ENCODE results near the gene ROBO3. TPM values are rescaled to one million over a fixed set of nuclear protein-coding genes. Genes with fewer than 3 reads are reported as not detected.

The ROBO3 gene
- polyA plus RNA-seq, 12 donors, result 18.3 to 42.5 (median 27.0) TPM; not detected in 1

DNA sequence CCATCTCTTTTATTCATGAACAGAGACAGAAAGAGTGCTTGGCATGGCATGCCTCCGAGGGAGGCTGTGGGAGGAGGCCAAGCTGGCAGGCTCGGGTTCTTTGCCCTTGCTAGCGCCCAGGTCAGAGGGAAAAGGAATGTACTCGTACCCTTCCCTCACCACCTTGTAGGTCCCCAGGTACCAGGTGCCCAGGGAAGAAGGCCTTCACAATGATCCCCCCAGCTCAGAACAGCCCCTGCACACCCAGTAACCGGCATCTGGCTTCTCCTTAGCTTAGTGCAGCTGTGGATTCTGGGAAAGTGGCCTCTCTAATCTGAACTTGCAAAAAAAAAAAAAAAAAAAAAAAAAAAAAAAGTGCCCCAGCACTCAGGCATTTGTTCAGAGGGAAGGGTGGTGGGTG is 55.1 kb downstream of the ROBO3 start:
- no peak for DNase-seq

DNA sequence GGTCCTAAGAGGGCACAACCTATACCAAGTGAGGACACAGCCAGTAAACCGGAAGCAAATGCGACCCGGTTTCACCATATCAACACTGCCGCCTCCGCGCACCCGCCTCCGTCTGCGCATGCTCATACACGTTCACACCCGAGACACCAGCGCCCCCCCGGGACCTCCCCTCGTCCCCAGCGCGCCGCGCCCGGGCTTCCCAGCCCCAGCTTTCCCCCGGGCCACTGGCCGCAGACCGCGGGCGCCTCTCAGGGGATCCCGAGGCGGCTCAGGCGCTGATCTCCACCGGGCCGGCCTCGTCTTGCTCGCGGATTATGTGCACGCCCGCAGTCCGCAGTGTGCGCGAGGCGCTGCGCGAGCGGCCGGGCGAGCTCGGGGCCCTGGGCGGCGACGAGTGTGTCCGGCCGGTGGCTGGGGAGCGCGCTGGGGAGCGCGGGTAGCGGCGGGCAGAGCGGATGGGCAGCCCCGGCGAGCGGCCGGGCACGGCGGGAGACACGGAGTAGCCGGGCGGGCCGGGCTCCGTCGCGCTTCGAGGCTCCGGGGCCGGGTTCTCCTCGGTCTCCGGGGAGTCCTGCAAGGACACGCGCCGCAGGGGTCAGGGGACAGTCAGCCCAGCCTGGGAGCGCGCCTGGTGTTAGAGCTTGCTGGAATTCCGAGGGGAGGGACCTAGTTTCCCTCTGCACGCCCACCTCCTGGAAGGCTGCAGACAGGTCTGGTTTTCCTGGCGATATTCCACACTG is 55.8 kb downstream of the ROBO3 start:
- DNase-seq, result peak; percentile 68

DNA sequence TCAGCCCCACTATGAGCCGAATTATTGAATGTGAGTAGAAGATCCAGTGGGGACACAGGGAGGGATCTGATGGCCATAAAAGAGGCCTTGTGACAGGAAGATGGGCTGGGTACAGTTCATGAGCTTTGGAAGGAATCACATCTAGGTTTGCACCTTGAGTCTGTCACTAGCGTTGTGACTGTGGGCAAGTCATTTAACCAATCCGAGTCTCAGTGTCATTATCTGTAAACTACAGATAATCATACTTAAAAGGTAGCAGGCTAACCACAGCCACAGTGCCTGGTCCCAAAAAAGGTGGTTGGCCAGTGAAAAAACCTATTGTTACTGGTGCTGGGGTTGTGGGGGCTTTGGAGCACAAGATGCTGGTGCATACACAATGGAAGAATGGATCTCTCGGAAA is 57.6 kb downstream of the ROBO3 start:
- no peak for DNase-seq

DNA sequence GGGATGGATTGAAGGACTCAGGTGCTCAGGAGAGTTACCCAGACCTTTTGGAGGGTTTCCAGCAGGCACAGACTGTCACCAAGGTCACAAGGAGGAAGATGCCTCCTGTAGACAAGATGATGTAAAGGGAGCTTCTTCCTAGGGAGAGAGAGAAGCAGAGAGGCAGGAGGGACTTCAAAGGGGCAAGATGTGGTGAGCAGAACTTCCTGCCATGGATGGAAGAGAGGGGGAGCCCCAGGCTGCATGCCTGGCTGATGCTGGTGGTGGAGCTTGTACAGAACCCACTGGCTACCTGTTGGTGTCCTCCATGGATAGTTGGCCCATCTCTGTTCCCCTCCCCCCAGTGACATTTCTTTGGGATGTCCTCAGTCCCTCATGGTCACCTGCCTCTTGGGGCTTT is 58.1 kb downstream of the ROBO3 start:
- no peak for DNase-seq

- DNase-seq, result no peak
Measured at GRCh38 chr11:124928942-124929665, 63.9 kb downstream of the ROBO3 start.

DNA sequence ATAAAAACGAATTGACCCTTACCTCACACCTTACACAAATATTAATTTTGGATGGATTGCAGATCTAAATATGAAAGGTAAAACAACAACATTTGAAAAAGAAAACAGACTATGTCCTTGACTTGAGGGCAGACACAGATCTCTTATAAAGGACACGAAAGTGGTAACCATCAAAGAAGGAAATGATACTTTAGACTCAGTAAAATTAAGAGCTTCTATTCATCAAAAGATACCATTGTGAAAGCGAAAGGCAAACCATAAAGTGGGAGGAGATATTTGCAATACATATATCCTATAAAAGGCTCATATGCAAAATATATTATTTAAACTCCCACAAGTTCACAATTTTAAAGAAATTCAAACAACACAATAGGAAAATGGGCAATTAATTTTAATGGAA is 65.6 kb downstream of the ROBO3 start:
- no peak for DNase-seq

Other genes with a start within 250 kb of the ROBO3 start
- gene TBRG1, start 242.6 kb upstream of the ROBO3 start, polyA plus RNA-seq (ENCODE audit: insufficient read length in 12 of 12), result 10 to 100 TPM in 11 of 12 donors, not detected in 1; 17.4 to 35.2 (median 25.4) TPM
- 10 to 100 TPM in 1 of 12 donors, 1 to 10 TPM in 10, not detected in 1; 4.7 to 23.3 (median 7.2) TPM for gene SIAE, start 191.7 kb upstream of the ROBO3 start, polyA plus RNA-seq (ENCODE audit: insufficient read length in 12 of 12)
- 1 to 10 TPM in 10 of 12 donors, not detected in 2; 2.0 to 6.4 (median 3.7) TPM for gene SPA17, start 191.5 kb upstream of the ROBO3 start, polyA plus RNA-seq (ENCODE audit: insufficient read length in 12 of 12)
- 10 to 100 TPM in 2 of 12 donors, 1 to 10 TPM in 9, not detected in 1; 3.1 to 14.5 (median 5.1) TPM for gene NRGN, start 125.5 kb upstream of the ROBO3 start, polyA plus RNA-seq (ENCODE audit: insufficient read length in 12 of 12)
- 1 to 10 TPM in 7 of 12 donors, under 1 TPM in 3, not detected in 2; 0.60 to 2.8 (median 1.4) TPM for gene VSIG2, start 113.2 kb upstream of the ROBO3 start, polyA plus RNA-seq (ENCODE audit: insufficient read length in 12 of 12)
- gene ESAM, start 103.1 kb upstream of the ROBO3 start, polyA plus RNA-seq (ENCODE audit: insufficient read length in 12 of 12), result 10 to 100 TPM in 11 of 12 donors, not detected in 1; 39.8 to 59.8 (median 52.1) TPM
- gene MSANTD2, start 65.0 kb upstream of the ROBO3 start, polyA plus RNA-seq (ENCODE audit: insufficient read length in 12 of 12), result 10 to 100 TPM in 11 of 12 donors, not detected in 1; 11.1 to 32.5 (median 16.0) TPM
- gene ROBO4, start 32.4 kb downstream of the ROBO3 start, polyA plus RNA-seq (ENCODE audit: insufficient read length in 12 of 12), result 10 to 100 TPM in 11 of 12 donors, not detected in 1; 22.9 to 41.6 (median 26.4) TPM
- gene HEPN1, start 53.8 kb downstream of the ROBO3 start, polyA plus RNA-seq (ENCODE audit: insufficient read length in 12 of 12), result under 1 TPM in 5 of 12 donors, not detected in 7; 0.13 to 0.34 (median 0.18) TPM
- under 1 TPM in 4 of 12 donors, not detected in 8; 0.05 to 0.33 (median 0.19) TPM for gene HEPACAM, start 70.6 kb downstream of the ROBO3 start, polyA plus RNA-seq (ENCODE audit: insufficient read length in 12 of 12)
- 1 to 10 TPM in 10 of 12 donors, not detected in 2; 2.4 to 5.3 (median 3.4) TPM for gene CCDC15, start 88.8 kb downstream of the ROBO3 start, polyA plus RNA-seq (ENCODE audit: insufficient read length in 12 of 12)
- 1 to 10 TPM in 10 of 12 donors, not detected in 2; 1.6 to 3.8 (median 2.9) TPM for gene SLC37A2, start 197.9 kb downstream of the ROBO3 start, polyA plus RNA-seq (ENCODE audit: insufficient read length in 12 of 12)
- 10 to 100 TPM in 11 of 12 donors, not detected in 1; 14.4 to 29.8 (median 24.5) TPM for gene TMEM218, start 246.2 kb downstream of the ROBO3 start, polyA plus RNA-seq (ENCODE audit: insufficient read length in 12 of 12)